HepG2 (cell line): Measurements from ENCODE around the gene CTSA. TPM values are rescaled to one million over a fixed set of nuclear protein-coding genes. Genes with fewer than 3 reads are reported as not detected.

Experiments used
- CSRNP2 ChIP-seq: sonication (generic); formaldehyde crosslinking; conservative IDR thresholded peaks from 2 replicates; pipeline ENCODE4 v1.8.0; 2022; ENCODE audit warnings: low read depth, missing genetic modification reagents
- KDM5B ChIP-seq: sonication (generic); formaldehyde crosslinking; IDR thresholded peaks from 2 replicates; pipeline ENCODE4 v1.4.0; 2020; ENCODE audit warnings: missing genetic modification reagents, mild to moderate bottlenecking, borderline replicate concordance
- MTA1 ChIP-seq: sonication (generic); formaldehyde crosslinking; IDR thresholded peaks from 2 replicates; pipeline ENCODE4 v1.4.0; 2020; ENCODE audit warnings: missing genetic modification reagents, mild to moderate bottlenecking, borderline replicate concordance
- MXD4 ChIP-seq: IDR thresholded peaks from 2 replicates; pipeline ENCODE4 v1.6.1; 2016; ENCODE audit warnings: mild to moderate bottlenecking, missing biosample characterization, missing genetic modification reagents
- NCOA5 ChIP-seq: sonication (generic); formaldehyde crosslinking; IDR thresholded peaks from 2 replicates; pipeline ENCODE4 v1.4.0; 2020; ENCODE audit warnings: missing genetic modification reagents
- PLSCR1 ChIP-seq: sonication (generic); formaldehyde crosslinking; IDR thresholded peaks from 2 replicates; pipeline ENCODE4 v1.5.0; 2020; ENCODE audit warnings: missing genetic modification reagents, mild to moderate bottlenecking, borderline replicate concordance
- RXRB ChIP-seq: IDR thresholded peaks from 2 replicates; pipeline ENCODE4 v1.6.1; 2016; ENCODE audit warnings: borderline replicate concordance, missing genetic modification reagents, missing compliant biosample characterization
- TFAP4 ChIP-seq: sonication (generic); IDR thresholded peaks from 2 replicates; pipeline ENCODE4 v1.6.1; 2016; ENCODE audit warnings: low read depth, borderline replicate concordance
- U2AF1 ChIP-seq: fragments of 200-400 bp; formaldehyde crosslinking; optimal IDR thresholded peaks from 2 replicates; pipeline ENCODE3; 2017; ENCODE audit warnings: mild to moderate bottlenecking, low read depth, low read length
- U2AF2 ChIP-seq: fragments of 200-400 bp; formaldehyde crosslinking; IDR thresholded peaks from 2 replicates; pipeline ENCODE4 v1.6.1; 2017; ENCODE audit warnings: low read depth, mild to moderate bottlenecking, low read length
- ZBTB43 ChIP-seq: sonication (generic); formaldehyde crosslinking; conservative IDR thresholded peaks from 2 replicates; pipeline ENCODE4 v1.4.0; 2020; ENCODE audit warnings: missing genetic modification reagents
- ZFY ChIP-seq: sonication (generic); formaldehyde crosslinking; IDR thresholded peaks from 2 replicates; pipeline ENCODE4 v1.4.0; 2020; ENCODE audit warnings: missing genetic modification reagents
- ZNF160 ChIP-seq: sonication (generic); formaldehyde crosslinking; IDR thresholded peaks from 2 replicates; pipeline ENCODE4 v1.8.0; 2022; ENCODE audit warnings: mild to moderate bottlenecking, inconsistent platforms, missing genetic modification reagents
- ZNF275 ChIP-seq: sonication (generic); formaldehyde crosslinking; IDR thresholded peaks from 2 replicates; pipeline ENCODE4 v1.8.0; 2022; ENCODE audit warnings: missing genetic modification reagents, mild to moderate bottlenecking, inconsistent platforms, borderline replicate concordance
- ZNF331 ChIP-seq: sonication (generic); formaldehyde crosslinking; IDR thresholded peaks from 2 replicates; pipeline ENCODE4 v1.4.0; 2020; ENCODE audit warnings: missing genetic modification reagents
- ZNF335 ChIP-seq: sonication (generic); formaldehyde crosslinking; IDR thresholded peaks from 2 replicates; pipeline ENCODE4 v1.4.0; 2020; ENCODE audit warnings: missing genetic modification reagents
- ZNF512 ChIP-seq: sonication (generic); formaldehyde crosslinking; IDR thresholded peaks from 2 replicates; pipeline ENCODE4 v1.4.0; 2020; ENCODE audit warnings: mild to moderate bottlenecking, missing genetic modification reagents
- ZNF619 ChIP-seq: sonication (generic); formaldehyde crosslinking; IDR thresholded peaks from 2 replicates; pipeline ENCODE4 v1.4.0; 2020; ENCODE audit warnings: mild to moderate bottlenecking, missing genetic modification reagents
- ZNF691 ChIP-seq: sonication (generic); formaldehyde crosslinking; IDR thresholded peaks from 2 replicates; pipeline ENCODE4 v1.4.0; 2020; ENCODE audit warnings: missing genetic modification reagents, low read depth, mild to moderate bottlenecking, borderline replicate concordance
- polyA plus RNA-seq, 8 experiments: library from polyadenylated mRNA; depleted of rRNA in 3 of 8; stranded (reverse) in 7 of 8; unstranded in 1 of 8; fragments of >200 nt; fragmentation: Illumina TruSeq in 4 of 8; extraction: Trizol in 4 of 8; gene quantifications; 2 replicates each; pipeline versions ENCODE4 v1.2.1 to v1.2.3, GENCODE V29; 2011 to 2016; ENCODE audit warnings: low read depth in 4 of 8, missing spikeins in 1 of 8, mixed read lengths in 1 of 8; ENCODE audit not compliant: insufficient read depth in 1 of 8
- total RNA-seq, 5 experiments: library from RNA; depleted of rRNA; stranded (reverse); fragments of >200 nt; fragmentation: Illumina TruSeq; extraction: Trizol; gene quantifications; 2 replicates each; pipeline ENCODE4 v1.2.3, GENCODE V29; 2016; ENCODE audit warnings: low read depth in 1 of 5

Gene CTSA
- total and polyA plus RNA-seq, 2 of the 13 experiments (the other 11 are each of a cell fraction or from before 2014, with no cell fraction given), result 202 to 231 TPM

GRCh38 chr20:45890985-45891983 lies at the start of gene CTSA, which contains the start of gene NEURL2 (continued):
- peak; percentile 99; the same call in 1 of the 2 replicates for TF ChIP-seq ZNF275 (CRISPR knock-in tag)
- TF ChIP-seq U2AF2, result peak; percentile 94
- peak; percentile 86 for TF ChIP-seq ZFY (CRISPR knock-in tag)
- peak; percentile 99 for TF ChIP-seq ZNF691 (CRISPR knock-in tag)
- TF ChIP-seq ZNF619, result peak; percentile 98
- peak; percentile 97 for TF ChIP-seq ZBTB43 (CRISPR knock-in tag)
- TF ChIP-seq PLSCR1 (CRISPR knock-in tag), result peak; percentile 94; the same call in 1 of the 2 replicates
- no peak for TF ChIP-seq NCOA5
- TF ChIP-seq ZNF335 (CRISPR knock-in tag), result peak; percentile 97
- peak; percentile 98 for TF ChIP-seq ZNF331 (CRISPR knock-in tag)
- peak; percentile 97 for TF ChIP-seq ZNF160 (CRISPR knock-in tag)
- peak; percentile 94; the same call in 1 of the 2 replicates for TF ChIP-seq CSRNP2
- peak; percentile 99 for TF ChIP-seq MTA1 (CRISPR knock-in tag)
- peak; percentile 88; the same call in 1 of the 2 replicates for TF ChIP-seq TFAP4
- peak; percentile 98 for TF ChIP-seq MXD4 (CRISPR knock-in tag)
- no peak for TF ChIP-seq ZNF512 (CRISPR knock-in tag)
- peak; percentile 100 for TF ChIP-seq RXRB
- peak; percentile 96; the same call in 1 of the 2 replicates for TF ChIP-seq KDM5B (CRISPR knock-in tag)
- peak; percentile 95 for TF ChIP-seq U2AF1
